ENCODE data around the gene ZHX3. TPM values are rescaled to one million over a fixed set of nuclear protein-coding genes. Genes with fewer than 3 reads are reported as not detected.

The ZHX3 gene
- total and polyA plus RNA-seq, 2 of the 13 experiments (the other 11 are each of a cell fraction or from before 2014, with no cell fraction given) = 8.4 to 11.7 TPM

DNA sequence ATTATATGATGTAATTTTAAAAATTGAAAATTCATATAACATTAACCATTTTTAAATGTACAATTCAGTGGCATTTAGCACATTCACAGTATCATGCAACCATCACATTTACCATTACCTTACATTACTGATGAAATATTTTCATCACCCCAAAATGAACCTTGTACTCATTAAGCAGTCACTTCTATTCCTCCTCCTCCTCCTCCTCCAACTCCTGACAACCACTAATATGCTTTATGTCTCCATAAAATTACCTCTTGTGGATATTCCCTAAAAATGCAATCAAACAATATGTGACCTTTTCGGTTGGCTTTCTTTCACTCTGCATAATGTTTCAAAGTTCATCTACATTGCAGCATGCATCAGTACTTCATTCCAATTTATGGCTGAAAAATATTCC is 45.2 kb downstream of the ZHX3 start (continued):
- TF ChIP-seq POLR2AphosphoS5 (IDR thresholded peaks at IDR 0.05; ENCODE audit: low read depth, low read length) = no peak

DNA sequence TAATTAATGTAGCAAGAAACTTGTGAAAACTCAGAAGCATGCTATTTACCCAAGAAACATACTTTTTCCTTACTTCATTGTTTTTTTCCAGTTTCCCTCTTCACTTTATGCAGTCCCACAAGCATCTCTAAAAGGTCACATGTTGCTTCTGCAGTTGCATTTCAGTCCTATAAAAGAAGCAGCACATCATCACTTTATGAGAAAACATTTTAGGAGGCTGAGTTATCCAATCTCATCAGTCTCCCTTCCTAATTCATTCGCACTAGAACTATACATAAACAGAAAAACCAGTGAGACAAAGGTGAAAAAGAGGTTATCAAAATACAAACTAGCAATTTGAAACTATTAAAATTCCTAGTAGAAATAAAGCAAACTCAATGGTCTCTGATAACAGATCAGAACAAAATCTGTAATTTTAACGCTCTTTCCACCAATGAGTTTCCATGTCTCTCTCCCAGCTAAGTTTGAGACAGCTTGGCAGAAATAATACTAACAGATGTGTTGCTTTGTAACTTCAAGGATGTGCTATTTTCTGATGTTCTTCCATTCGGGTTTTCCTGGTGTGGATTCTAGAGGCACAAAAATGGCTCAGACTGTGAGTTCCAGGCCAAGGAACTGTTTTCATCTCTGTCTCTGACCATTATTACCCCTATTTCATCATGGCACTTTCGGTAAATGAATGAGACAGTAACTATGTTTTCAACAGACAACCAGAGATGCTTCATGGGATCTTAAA is 48.4 kb downstream of the ZHX3 start:
- POLR2A ChIA-PET = no interaction called here

DNA sequence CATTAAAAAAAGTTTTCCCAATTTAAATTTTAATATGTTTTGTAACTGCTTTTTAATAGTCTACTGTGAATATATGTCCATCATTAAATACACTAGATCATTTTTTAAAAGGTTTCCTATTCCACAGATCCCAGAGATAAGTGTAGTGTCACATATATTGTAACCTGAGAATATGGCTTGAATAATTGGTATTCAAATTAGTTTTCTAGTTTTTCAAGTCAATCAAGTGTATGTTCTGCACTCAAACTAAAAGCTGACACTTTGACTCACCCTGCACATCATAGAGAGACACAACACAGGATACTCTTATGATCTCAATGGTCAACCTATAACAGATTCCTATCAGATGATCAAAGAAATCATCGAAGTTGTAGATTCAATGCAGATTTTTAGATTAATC is 49.1 kb downstream of the ZHX3 start:
- no peak for ATAC-seq
- Histone ChIP-seq H3K9ac (ENCODE audit: insufficient read depth, low read depth, low read length) (no peak overlapping the region), H4K20me1 (ENCODE audit: insufficient read depth, low read length) (no peaks in the 10 kb centered on the region), H3K36me3 (replicated peaks in 1 of 2; ENCODE audit: control insufficient read depth in 1 of 2, insufficient read depth in 2 of 2, low read length in 2 of 2) (no peaks in the 10 kb centered on the region), H3K27me3 (ENCODE audit: control insufficient read depth in 1 of 2, insufficient read depth in 2 of 2, low read length in 2 of 2) (no peaks in the 10 kb centered on the region), H2AFZ (ENCODE audit: low read length) (no peak overlapping the region), H3K4me2 (ENCODE audit: low read depth, low read length) (no peak overlapping the region), H3K79me2 (ENCODE audit: insufficient read depth, low read length) (no peaks in the 10 kb centered on the region), H3K9me3 (ENCODE audit: low read length) (no peaks in the 10 kb centered on the region), H3K4me1 (ENCODE audit: insufficient read depth, low read length) (no peaks in the 10 kb centered on the region), H3K27ac (ENCODE audit: extremely low read length, insufficient read depth, low read length) (no peak overlapping the region), H3K4me3 (replicated peaks in 1 of 3; ENCODE audit: insufficient read depth in 1 of 3, low read depth in 2 of 3, low read length in 3 of 3) (no peak overlapping the region)
- BruUV-seq (replicated peaks) = no TSS peak
- CTCF ChIA-PET (ENCODE audit: low intra/inter-chr PET ratio, low total read pairs) = no interaction called here
- no peak for FAIRE-seq
- DNase-seq (ENCODE audit: low spot score) = no peak
- 63% methylated on average over 1 of the region's 1 CpG for WGBS (ENCODE audit: low lambda C conversion rate)
- POLR2A ChIA-PET = no interaction called here
- intact Hi-C loops (cut with micrococcal nuclease; ENCODE audit: unreplicated experiment) (no loop called here), in situ Hi-C loops (cut with HindIII; ENCODE audit: extremely low pct_ligation_motif_present, low pct_unique_long_range_greater_than_20kb) (no loop called here)
- TF ChIP-seq, protein P1, sequence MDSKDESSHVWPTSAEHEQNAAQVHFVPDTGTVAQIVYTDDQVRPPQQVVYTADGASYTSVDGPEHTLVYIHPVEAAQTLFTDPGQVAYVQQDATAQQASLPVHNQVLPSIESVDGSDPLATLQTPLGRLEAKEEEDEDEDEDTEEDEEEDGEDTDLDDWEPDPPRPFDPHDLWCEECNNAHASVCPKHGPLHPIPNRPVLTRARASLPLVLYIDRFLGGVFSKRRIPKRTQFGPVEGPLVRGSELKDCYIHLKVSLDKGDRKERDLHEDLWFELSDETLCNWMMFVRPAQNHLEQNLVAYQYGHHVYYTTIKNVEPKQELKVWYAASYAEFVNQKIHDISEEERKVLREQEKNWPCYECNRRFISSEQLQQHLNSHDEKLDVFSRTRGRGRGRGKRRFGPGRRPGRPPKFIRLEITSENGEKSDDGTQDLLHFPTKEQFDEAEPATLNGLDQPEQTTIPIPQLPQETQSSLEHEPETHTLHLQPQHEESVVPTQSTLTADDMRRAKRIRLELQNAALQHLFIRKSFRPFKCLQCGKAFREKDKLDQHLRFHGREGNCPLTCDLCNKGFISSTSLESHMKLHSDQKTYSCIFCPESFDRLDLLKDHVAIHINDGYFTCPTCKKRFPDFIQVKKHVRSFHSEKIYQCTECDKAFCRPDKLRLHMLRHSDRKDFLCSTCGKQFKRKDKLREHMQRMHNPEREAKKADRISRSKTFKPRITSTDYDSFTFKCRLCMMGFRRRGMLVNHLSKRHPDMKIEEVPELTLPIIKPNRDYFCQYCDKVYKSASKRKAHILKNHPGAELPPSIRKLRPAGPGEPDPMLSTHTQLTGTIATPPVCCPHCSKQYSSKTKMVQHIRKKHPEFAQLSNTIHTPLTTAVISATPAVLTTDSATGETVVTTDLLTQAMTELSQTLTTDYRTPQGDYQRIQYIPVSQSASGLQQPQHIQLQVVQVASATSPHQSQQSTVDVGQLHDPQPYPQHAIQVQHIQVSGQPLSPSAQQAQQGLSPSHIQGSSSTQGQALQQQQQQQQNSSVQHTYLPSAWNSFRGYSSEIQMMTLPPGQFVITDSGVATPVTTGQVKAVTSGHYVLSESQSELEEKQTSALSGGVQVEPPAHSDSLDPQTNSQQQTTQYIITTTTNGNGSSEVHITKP (CRISPR knock-in tag; IDR thresholded peaks at IDR 0.05; ENCODE audit: low read depth) = no peak
- TF ChIP-seq NFE2L1 (CRISPR knock-in tag; IDR thresholded peaks at IDR 0.05; ENCODE audit: borderline replicate concordance) = no peak
- TF ChIP-seq RBM22 (optimal IDR thresholded peaks at IDR 0.05; ENCODE audit: low read length) = no peak
- TF ChIP-seq, protein P2, sequence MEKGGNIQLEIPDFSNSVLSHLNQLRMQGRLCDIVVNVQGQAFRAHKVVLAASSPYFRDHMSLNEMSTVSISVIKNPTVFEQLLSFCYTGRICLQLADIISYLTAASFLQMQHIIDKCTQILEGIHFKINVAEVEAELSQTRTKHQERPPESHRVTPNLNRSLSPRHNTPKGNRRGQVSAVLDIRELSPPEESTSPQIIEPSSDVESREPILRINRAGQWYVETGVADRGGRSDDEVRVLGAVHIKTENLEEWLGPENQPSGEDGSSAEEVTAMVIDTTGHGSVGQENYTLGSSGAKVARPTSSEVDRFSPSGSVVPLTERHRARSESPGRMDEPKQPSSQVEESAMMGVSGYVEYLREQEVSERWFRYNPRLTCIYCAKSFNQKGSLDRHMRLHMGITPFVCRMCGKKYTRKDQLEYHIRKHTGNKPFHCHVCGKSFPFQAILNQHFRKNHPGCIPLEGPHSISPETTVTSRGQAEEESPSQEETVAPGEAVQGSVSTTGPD (CRISPR knock-in tag; IDR thresholded peaks at IDR 0.05) = no peak
- TF ChIP-seq ZNF768 (CRISPR knock-in tag; IDR thresholded peaks at IDR 0.05) = no peak
- no peak for TF ChIP-seq SIN3B (IDR thresholded peaks at IDR 0.05; ENCODE audit: low read length)

More for the DNA sequence above, 48.4 kb downstream of the ZHX3 start:
- no peak for ATAC-seq
- TF ChIP-seq, protein P3, sequence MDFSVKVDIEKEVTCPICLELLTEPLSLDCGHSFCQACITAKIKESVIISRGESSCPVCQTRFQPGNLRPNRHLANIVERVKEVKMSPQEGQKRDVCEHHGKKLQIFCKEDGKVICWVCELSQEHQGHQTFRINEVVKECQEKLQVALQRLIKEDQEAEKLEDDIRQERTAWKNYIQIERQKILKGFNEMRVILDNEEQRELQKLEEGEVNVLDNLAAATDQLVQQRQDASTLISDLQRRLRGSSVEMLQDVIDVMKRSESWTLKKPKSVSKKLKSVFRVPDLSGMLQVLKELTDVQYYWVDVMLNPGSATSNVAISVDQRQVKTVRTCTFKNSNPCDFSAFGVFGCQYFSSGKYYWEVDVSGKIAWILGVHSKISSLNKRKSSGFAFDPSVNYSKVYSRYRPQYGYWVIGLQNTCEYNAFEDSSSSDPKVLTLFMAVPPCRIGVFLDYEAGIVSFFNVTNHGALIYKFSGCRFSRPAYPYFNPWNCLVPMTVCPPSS (IDR thresholded peaks at IDR 0.05) = no peak
- TF ChIP-seq CCAR2 (optimal IDR thresholded peaks at IDR 0.05; ENCODE audit: low read depth, low read length) (no peak), KLF16 (CRISPR knock-in tag; IDR thresholded peaks at IDR 0.05) (no peak), ZNF7 (CRISPR knock-in tag; IDR thresholded peaks at IDR 0.05) (no peak), ZNF441 (CRISPR knock-in tag; IDR thresholded peaks at IDR 0.05; ENCODE audit: borderline replicate concordance) (no peak)
- Histone ChIP-seq H3K79me2 (ENCODE audit: insufficient read depth, low read length) (no peaks in the 10 kb centered on the region), H3K9me3 (ENCODE audit: low read length) (no peaks in the 10 kb centered on the region), H4K20me1 (ENCODE audit: insufficient read depth, low read length) (no peaks in the 10 kb centered on the region), H2AFZ (ENCODE audit: low read length) (no peak overlapping the region), H3K4me2 (ENCODE audit: low read depth, low read length) (no peak overlapping the region), H3K9ac (ENCODE audit: insufficient read depth, low read depth, low read length) (no peak overlapping the region), H3K4me3 (replicated peaks in 1 of 3; ENCODE audit: insufficient read depth in 1 of 3, low read depth in 2 of 3, low read length in 3 of 3) (no peak overlapping the region), H3K36me3 (replicated peaks in 1 of 2; ENCODE audit: control insufficient read depth in 1 of 2, insufficient read depth in 2 of 2, low read length in 2 of 2) (no peaks in the 10 kb centered on the region), H3K4me1 (ENCODE audit: insufficient read depth, low read length) (no peaks in the 10 kb centered on the region), H3K27me3 (ENCODE audit: control insufficient read depth in 1 of 2, insufficient read depth in 2 of 2, low read length in 2 of 2) (no peaks in the 10 kb centered on the region), H3K27ac (ENCODE audit: extremely low read length, insufficient read depth, low read length) (no peak overlapping the region)
- no peak for FAIRE-seq
- CTCF ChIA-PET (ENCODE audit: low intra/inter-chr PET ratio, low total read pairs) = no interaction called here
- in situ Hi-C loops (cut with HindIII; ENCODE audit: extremely low pct_ligation_motif_present, low pct_unique_long_range_greater_than_20kb) = no loop called here
- 86% methylated on average over 4 of the region's 4 CpGs for WGBS (ENCODE audit: low lambda C conversion rate)
- intact Hi-C loops (cut with micrococcal nuclease; ENCODE audit: unreplicated experiment) = no loop called here
- BruUV-seq (replicated peaks) = no TSS peak
- no peak for DNase-seq (ENCODE audit: low spot score)
